Brain microvascular endothelial cell (primary cell): Measurements from ENCODE around the gene LRP6.
A peak's percentile ranks its signal among the peaks of the same experiment; 100 is the strongest.
"Not testable (repeated sequence)": the region's sequence is repeated elsewhere in the genome, so short reads cannot be mapped to it uniquely, and the experiment has no call there.

ENCODE experiments used
- DNase-seq: peaks from one replicate; pipeline ENCODE4 v3.0.0-alpha.2; 2020
- H3K27ac ChIP-seq: fragments of 250-450 bp; sonication (Bioruptor Pico); 2 replicates; pipeline ENCODE4 v1.5.1; 2020; ENCODE audit warnings: mild to moderate bottlenecking, moderate library complexity
- H3K27me3 ChIP-seq: fragments of 250-450 bp; sonication (Bioruptor Pico); replicated peaks from 2 replicates; pipeline ENCODE4 v1.5.1; 2020; ENCODE audit warnings: mild to moderate bottlenecking
- H3K36me3 ChIP-seq: fragments of 250-450 bp; sonication (Bioruptor Pico); replicated peaks from 2 replicates; pipeline ENCODE4 v1.5.1; 2020; ENCODE audit warnings: mild to moderate bottlenecking
- H3K4me3 ChIP-seq: 2 replicates; pipeline ENCODE4 v1.5.1; 2011; ENCODE audit warnings: low read depth, mild to moderate bottlenecking, control low read depth, low read length, moderate library complexity
- in situ Hi-C: cut with HindIII; loops from 2 replicates; pipeline ENCODE4 v1.10.0; 2017; ENCODE audit warnings: low sequenced_read_pairs, low pct_ligation_motif_present
- TF ChIP-seq, protein P1 (sequence below): IDR thresholded peaks from 2 replicates; pipeline ENCODE4 v1.5.1; 2011; ENCODE audit warnings: low read depth, mild to moderate bottlenecking, moderate library complexity, low read length, control low read depth, inconsistent platforms; ENCODE audit errors: missing control alignments

The LRP6 gene

DNA sequence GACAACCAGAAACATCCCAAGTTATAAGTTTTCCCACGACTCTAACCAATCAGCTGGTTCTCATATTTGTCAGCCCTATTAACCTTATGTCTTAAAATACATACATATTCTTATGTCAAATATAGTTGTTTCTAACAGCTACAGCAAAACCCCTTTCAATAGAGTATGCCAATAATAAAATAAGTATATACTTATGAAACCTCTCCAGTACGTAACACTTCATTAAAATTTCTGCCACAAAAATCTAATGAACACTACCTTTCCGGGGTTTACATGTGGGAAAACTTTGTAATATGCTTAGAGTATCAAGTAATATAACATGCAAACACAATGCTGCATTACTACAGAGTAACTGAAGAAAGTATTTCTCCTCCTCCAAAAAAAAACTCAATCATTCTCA, 1.8 kb downstream of the LRP6 start:
- no peak overlapping the region for H3K27ac ChIP-seq
- in situ Hi-C loops: no loop called here
- no peak for DNase-seq
- TF ChIP-seq, protein P1, sequence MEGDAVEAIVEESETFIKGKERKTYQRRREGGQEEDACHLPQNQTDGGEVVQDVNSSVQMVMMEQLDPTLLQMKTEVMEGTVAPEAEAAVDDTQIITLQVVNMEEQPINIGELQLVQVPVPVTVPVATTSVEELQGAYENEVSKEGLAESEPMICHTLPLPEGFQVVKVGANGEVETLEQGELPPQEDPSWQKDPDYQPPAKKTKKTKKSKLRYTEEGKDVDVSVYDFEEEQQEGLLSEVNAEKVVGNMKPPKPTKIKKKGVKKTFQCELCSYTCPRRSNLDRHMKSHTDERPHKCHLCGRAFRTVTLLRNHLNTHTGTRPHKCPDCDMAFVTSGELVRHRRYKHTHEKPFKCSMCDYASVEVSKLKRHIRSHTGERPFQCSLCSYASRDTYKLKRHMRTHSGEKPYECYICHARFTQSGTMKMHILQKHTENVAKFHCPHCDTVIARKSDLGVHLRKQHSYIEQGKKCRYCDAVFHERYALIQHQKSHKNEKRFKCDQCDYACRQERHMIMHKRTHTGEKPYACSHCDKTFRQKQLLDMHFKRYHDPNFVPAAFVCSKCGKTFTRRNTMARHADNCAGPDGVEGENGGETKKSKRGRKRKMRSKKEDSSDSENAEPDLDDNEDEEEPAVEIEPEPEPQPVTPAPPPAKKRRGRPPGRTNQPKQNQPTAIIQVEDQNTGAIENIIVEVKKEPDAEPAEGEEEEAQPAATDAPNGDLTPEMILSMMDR: no peak
- no peaks in the 10 kb centered on the region for H3K27me3 ChIP-seq
- no peaks in the 10 kb centered on the region for H3K36me3 ChIP-seq
- H3K4me3 ChIP-seq: peak overlapping the region; percentile 88

DNA sequence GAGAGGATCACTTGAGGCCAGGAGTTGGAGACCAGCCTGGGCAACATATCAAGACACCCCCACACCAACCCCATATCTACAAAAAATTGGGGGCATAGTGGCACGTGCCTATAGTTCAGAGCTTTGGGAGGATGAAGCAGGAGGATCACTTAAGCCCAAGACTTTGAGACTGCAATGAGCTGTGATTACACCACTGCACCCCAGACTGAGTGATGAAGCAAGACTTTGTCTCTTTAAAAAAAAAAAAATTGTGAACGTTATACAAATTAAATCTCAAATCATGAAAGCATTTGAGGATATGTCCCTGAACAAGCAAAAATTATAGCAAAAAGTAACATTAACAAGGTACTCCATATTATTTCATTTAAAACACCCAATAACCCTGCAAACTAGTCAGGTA, 2.9 kb downstream of the LRP6 start:
- no peak overlapping the region for H3K4me3 ChIP-seq
- TF ChIP-seq, protein P1: no peak
- no peak overlapping the region for H3K27ac ChIP-seq
- no peaks in the 10 kb centered on the region for H3K27me3 ChIP-seq
- in situ Hi-C loops: no loop called here
- H3K36me3 ChIP-seq: no peaks in the 10 kb centered on the region
- DNase-seq: no peak

DNA sequence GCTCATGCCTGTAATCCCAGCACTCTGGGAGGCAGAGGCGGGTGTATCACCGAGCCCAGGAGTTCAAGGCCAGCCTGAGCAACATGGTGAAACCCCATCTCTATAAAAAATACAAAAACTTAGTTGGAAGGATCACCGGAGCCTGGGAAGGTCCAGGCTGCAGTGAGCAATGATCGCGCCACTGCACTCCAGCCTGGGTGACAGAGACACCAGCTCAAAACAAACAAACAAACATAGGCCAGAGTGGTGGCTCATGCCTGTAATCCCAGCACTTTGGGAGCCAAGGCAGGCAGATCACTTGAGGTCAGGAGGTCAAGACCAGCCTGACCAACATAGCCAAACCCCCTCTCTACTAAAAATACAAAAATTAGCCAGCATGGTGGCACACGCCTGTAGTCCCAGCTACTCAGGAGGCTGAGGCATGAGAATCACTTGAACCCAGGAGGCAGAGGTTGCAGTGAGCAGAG, 10.5 kb downstream of the LRP6 start:
- H3K4me3 ChIP-seq, H3K36me3 ChIP-seq, in situ Hi-C loops, DNase-seq, H3K27ac ChIP-seq, H3K27me3 ChIP-seq: not testable (repeated sequence)

DNA sequence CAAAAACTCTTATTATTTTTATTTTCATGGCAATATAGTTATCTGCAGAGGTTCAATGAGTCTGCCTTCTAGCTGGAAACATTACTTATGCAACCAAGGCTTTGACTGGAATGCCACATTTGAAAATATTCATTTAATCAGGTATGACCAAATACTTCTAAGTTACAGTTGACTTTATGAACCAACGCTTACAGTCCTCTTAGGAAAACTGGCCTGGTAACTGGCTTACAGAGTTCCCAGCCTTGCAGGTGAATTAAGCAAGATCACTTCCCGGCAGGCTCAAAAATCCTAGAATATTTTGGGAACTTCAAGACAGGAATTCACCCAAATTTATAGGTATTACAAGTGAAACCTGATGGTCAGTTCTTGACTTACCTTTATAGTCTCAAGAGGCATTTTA, 12.3 kb downstream of the LRP6 start:
- no peak overlapping the region for H3K27ac ChIP-seq
- in situ Hi-C loops: no loop called here
- no peak for DNase-seq
- H3K4me3 ChIP-seq: no peak overlapping the region
- TF ChIP-seq, protein P1: no peak
- no peaks in the 10 kb centered on the region for H3K36me3 ChIP-seq
- no peaks in the 10 kb centered on the region for H3K27me3 ChIP-seq

DNA sequence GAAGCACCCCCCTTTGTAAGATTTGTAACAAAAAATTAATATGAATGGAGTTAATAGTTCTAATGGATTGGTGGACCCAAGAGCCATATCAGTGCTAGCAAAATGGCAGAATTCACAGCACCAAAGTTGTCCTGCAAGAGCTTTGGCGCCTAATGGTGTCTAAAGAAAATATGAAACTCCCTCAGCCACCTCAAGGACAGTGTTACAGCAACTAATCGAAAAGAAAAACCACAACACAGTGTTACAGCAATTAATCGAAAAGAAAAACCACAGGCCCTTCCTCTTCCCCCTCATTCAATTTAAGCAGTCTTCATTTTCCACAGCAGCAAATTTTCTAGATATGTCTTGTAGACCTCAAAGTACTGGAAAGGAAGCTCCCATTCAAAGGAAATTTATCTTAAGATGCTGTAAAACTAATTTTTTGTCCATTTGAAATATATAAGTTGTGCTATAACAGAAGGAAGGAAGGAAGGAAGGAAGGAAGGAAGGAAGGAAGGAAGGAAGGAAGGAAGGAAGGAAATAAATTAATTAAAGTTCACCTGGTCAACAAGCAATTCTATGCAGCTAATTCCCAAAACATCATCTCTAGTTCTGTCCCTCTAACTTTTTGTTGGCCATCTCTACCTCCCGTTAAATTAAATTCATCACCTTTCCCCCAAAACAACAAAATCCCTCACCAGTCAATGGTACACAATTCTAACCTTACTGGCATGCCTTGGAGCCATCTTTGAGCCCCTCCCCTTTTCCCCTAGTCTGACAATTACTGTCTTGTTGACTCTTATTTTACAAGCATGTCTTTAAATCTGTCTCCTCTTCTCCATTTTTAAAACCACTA, 17.4 kb downstream of the LRP6 start:
- Histone ChIP-seq H3K4me3 (no peak overlapping the region), H3K27ac (no peak overlapping the region), H3K27me3 (no peaks in the 10 kb centered on the region), H3K36me3 (no peaks in the 10 kb centered on the region)
- in situ Hi-C loops: no loop called here
- TF ChIP-seq, protein P1: no peak
- no peak for DNase-seq

DNA sequence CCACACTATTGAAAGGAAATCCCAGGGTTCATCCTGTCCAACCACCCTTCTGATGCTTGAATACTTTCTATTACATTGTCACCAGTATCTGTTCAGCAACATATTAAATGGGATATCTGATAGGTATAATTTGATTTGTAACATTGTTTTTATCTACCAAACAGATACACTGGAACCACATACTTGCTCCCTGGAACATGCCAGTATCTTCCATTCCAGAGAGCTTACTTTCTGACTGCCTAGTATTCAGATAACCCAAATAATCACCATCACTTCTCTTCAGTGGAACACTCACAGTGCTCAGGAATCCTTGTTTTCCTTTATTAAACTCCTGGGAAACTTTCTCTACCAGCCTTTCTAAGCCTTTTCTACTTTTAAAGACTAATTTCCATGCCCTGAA, 19.3 kb downstream of the LRP6 start:
- Histone ChIP-seq H3K27ac (no peak overlapping the region), H3K36me3 (peaks cover 3% of the 10 kb centered on the region), H3K27me3 (no peaks in the 10 kb centered on the region), H3K4me3 (no peak overlapping the region)
- in situ Hi-C loops: no loop called here
- no peak for DNase-seq
- TF ChIP-seq, protein P1: no peak
